OCI-LY7 (cell line): ENCODE results near the gene GNAT3. TPM values are rescaled to one million over a fixed set of nuclear protein-coding genes. Genes with fewer than 3 reads are reported as not detected.

ENCODE experiments used
- BruUV-seq: library from RNA; stranded (reverse); fragments of 400-500 nt; replicated peaks from 2 replicates; lab custom pipeline; 2021; lab: Mats Ljungman, UMichigan
- CTCF ChIA-PET: fragments of 300-600 bp; sonication (Branson Sonifier 250); formaldehyde crosslinking; loops from one replicate; lab custom pipeline; 2022; ENCODE audit warnings: antibody characterized with exemption; ENCODE audit not compliant: unreplicated experiment; lab: Charles Lee
- POLR2A ChIA-PET: fragments of 300-600 bp; sonication (Branson Sonifier 250); formaldehyde crosslinking; loops from one replicate; lab custom pipeline; 2022; ENCODE audit warnings: antibody characterized with exemption; lab: Charles Lee
- DNase-seq: peaks from one replicate; pipeline ENCODE4 v3.0.0-alpha.2; 2015; ENCODE audit warnings: low spot score
- H2AFZ ChIP-seq: fragments of 200-600 bp; sonication (generic), shearing (Covaris generic); 2 replicates; pipeline ENCODE4 v1.6.1; 2014; ENCODE audit warnings: mild to moderate bottlenecking, antibody characterized with exemption, low read length, moderate library complexity
- H3K27ac ChIP-seq: fragments of 200-600 bp; sonication (generic); 2 replicates; pipeline ENCODE4 v1.5.1; 2014; ENCODE audit warnings: mixed run types, low read depth, mild to moderate bottlenecking, moderate library complexity, low read length, inconsistent platforms; ENCODE audit not compliant: poor library complexity, severe bottlenecking
- H3K36me3 ChIP-seq: fragments of 200-600 bp; sonication (generic); 2 replicates; pipeline ENCODE4 v1.6.1; 2014; ENCODE audit warnings: mild to moderate bottlenecking, antibody characterized with exemption, low read length, moderate library complexity, mixed read lengths; ENCODE audit not compliant: insufficient read depth
- H3K4me1 ChIP-seq: fragments of 200-600 bp; sonication (generic); 2 replicates; pipeline ENCODE4 v1.5.1; 2014; ENCODE audit warnings: mild to moderate bottlenecking, low read length; ENCODE audit not compliant: insufficient read depth, poor library complexity, severe bottlenecking
- H3K4me2 ChIP-seq: fragments of 200-600 bp; sonication (generic); 2 replicates; pipeline ENCODE4 v1.6.1; 2014; ENCODE audit warnings: mild to moderate bottlenecking, low read length
- H3K4me3 ChIP-seq: fragments of 200-600 bp; sonication (generic); 2 replicates; pipeline ENCODE4 v1.5.1; 2014; ENCODE audit warnings: mild to moderate bottlenecking, low read depth, low read length; ENCODE audit not compliant: poor library complexity, severe bottlenecking
- H3K79me2 ChIP-seq: fragments of 200-600 bp; sonication (generic); 2 replicates; pipeline ENCODE4 v1.6.1; 2016; ENCODE audit warnings: low read depth, mild to moderate bottlenecking, low read length, moderate library complexity, mixed read lengths; ENCODE audit not compliant: insufficient read depth
- H3K9me2 ChIP-seq: fragments of 200-600 bp; sonication (generic); 2 replicates; pipeline ENCODE4 v1.6.1; 2016; ENCODE audit warnings: mild to moderate bottlenecking, low read length, mixed read lengths; ENCODE audit not compliant: insufficient read depth
- H3K9me3 ChIP-seq: fragments of 200-600 bp; sonication (generic); 2 replicates; pipeline ENCODE4 v1.6.1; 2014; ENCODE audit warnings: mild to moderate bottlenecking, mixed run types, low read length, mixed read lengths
- H4K20me1 ChIP-seq: fragments of 200-600 bp; sonication (generic); 2 replicates; pipeline ENCODE4 v1.6.1; 2014; ENCODE audit warnings: mild to moderate bottlenecking, antibody characterized with exemption, low read length, moderate library complexity, mixed read lengths; ENCODE audit not compliant: insufficient read depth
- EZH2phosphoT487 ChIP-seq: fragments of 200-600 bp; sonication (generic); IDR thresholded peaks from 2 replicates; pipeline ENCODE4 v1.6.1; 2018; ENCODE audit warnings: low read depth, borderline replicate concordance, mild to moderate bottlenecking, mixed run types, antibody characterized with exemption, low read length, moderate library complexity, mixed read lengths
- intact Hi-C: fragments of 100-400 bp; cut with micrococcal nuclease; formaldehyde crosslinking; loops from one replicate; pipeline ENCODE4 v1.10.0; 2022; ENCODE audit not compliant: unreplicated experiment
- total RNA-seq, 2 experiments: library from RNA; depleted of rRNA in 1 of 2; stranded (reverse); fragments of >200 nt in 1 of 2; shearing (Covaris generic) in 1 of 2; gene quantifications; 2 replicates each; pipeline ENCODE4 v1.2.3, GENCODE V29; 2014 to 2022
- TF ChIP-seq, protein P1 (sequence below): fragments of 200-600 bp; sonication (generic); conservative IDR thresholded peaks from 2 replicates; pipeline ENCODE4 v1.5.1; 2014; ENCODE audit warnings: mild to moderate bottlenecking, antibody characterized with exemption, low read length, moderate library complexity, mixed read lengths

The GNAT3 gene
- total RNA-seq, 2 experiments from 2014 or later = not detected

DNA sequence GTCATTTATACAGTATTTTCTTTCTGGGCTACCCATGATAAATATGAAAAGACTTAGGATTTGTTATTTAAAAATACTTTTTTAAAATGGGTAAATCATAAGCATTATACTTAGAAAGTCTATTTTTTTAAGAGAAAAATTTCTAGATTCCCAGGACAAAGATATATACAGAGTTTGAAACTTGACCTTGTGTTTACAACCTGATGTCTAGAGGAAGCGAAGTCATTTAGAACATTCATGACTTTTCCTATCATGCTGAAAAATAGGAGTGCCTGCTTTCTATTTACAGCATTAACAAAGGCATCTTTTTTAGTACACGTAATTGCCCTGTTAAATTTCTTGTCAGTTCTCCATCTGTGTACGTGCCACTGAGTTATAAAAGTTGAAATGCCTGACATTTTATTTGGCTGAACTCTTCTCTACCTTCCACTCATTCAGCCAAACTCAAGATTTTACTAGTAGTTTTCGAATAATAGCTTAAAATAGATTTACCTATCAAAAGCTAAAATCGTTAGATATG is 23.0 kb downstream of the GNAT3 start:
- H4K20me1 ChIP-seq = no peaks in the 10 kb centered on the region
- intact Hi-C loops = no loop called here
- ChIA-PET POLR2A (interaction anchor here (0.6 kb wide), 1 partner anchor 1652 kb away, joined by 7 read pairs; no protein-coding TSS in a partner anchor), CTCF (no interaction called here)
- H3K4me3 ChIP-seq = no peak overlapping the region
- TF ChIP-seq, protein P1, sequence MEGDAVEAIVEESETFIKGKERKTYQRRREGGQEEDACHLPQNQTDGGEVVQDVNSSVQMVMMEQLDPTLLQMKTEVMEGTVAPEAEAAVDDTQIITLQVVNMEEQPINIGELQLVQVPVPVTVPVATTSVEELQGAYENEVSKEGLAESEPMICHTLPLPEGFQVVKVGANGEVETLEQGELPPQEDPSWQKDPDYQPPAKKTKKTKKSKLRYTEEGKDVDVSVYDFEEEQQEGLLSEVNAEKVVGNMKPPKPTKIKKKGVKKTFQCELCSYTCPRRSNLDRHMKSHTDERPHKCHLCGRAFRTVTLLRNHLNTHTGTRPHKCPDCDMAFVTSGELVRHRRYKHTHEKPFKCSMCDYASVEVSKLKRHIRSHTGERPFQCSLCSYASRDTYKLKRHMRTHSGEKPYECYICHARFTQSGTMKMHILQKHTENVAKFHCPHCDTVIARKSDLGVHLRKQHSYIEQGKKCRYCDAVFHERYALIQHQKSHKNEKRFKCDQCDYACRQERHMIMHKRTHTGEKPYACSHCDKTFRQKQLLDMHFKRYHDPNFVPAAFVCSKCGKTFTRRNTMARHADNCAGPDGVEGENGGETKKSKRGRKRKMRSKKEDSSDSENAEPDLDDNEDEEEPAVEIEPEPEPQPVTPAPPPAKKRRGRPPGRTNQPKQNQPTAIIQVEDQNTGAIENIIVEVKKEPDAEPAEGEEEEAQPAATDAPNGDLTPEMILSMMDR = no peak
- no peak for TF ChIP-seq EZH2phosphoT487
- H3K9me3 ChIP-seq = no peaks in the 10 kb centered on the region
- H3K27ac ChIP-seq = no peak overlapping the region
- H3K4me1 ChIP-seq = no peaks in the 10 kb centered on the region
- H3K9me2 ChIP-seq = no peaks in the 10 kb centered on the region
- H3K79me2 ChIP-seq = no peaks in the 10 kb centered on the region
- no peak overlapping the region for H3K4me2 ChIP-seq
- BruUV-seq = no TSS peak
- H3K36me3 ChIP-seq = no peaks in the 10 kb centered on the region
- no peak overlapping the region for H2AFZ ChIP-seq
- no peak for DNase-seq

DNA sequence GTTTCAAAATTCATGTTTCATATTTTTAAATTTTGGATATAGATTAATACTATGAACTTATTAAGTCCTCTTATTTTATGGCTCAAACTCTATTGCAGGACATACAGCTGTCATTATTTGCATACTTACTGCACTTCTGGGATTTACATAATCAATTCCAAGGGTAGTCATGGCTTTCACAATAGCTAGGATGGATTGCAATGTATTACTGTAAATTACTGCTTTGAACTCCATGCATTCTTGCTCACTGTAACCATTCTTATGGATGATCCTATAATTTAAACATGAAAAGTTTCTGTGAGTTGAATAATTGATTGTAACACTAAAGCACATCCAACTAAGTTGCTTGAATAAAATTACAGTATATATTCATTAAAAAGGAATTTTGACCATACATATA is 23.5 kb downstream of the GNAT3 start:
- Histone ChIP-seq H3K27ac (no peak overlapping the region), H3K4me3 (no peak overlapping the region), H2AFZ (no peak overlapping the region), H3K9me3 (no peaks in the 10 kb centered on the region), H4K20me1 (no peaks in the 10 kb centered on the region), H3K4me2 (no peak overlapping the region), H3K9me2 (no peaks in the 10 kb centered on the region), H3K4me1 (no peaks in the 10 kb centered on the region), H3K79me2 (no peaks in the 10 kb centered on the region), H3K36me3 (no peaks in the 10 kb centered on the region)
- DNase-seq = no peak
- TF ChIP-seq, protein P1 = no peak
- no peak for TF ChIP-seq EZH2phosphoT487
- CTCF ChIA-PET = no interaction called here
- intact Hi-C loops = no loop called here
- POLR2A ChIA-PET = no interaction called here
- BruUV-seq = no TSS peak

DNA sequence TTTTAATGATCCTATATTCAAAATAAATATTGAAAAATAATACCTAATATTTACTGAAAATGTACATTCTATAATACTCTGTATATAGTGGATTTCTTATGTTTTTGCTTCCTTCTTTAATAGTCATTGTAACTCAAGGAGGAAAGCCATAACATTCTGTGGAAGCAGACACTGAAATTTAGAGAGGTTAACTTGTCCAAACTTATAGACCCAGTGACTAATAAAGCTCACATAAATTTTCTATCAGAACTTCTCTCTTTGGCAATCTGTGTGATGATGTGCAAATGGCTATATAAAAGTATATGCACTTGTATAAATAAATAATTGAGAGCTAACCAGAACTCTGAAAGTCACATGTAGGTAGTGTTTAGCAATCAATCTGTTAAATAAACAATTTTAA is 26.1 kb downstream of the GNAT3 start:
- BruUV-seq = no TSS peak
- ChIA-PET POLR2A (interaction anchor here (0.6 kb wide), 3 partner anchors 10 to 206 kb away, joined by 3 to 4 read pairs (median 3); no protein-coding TSS in a partner anchor), CTCF (no interaction called here)

More for the DNA sequence above, 26.1 kb downstream of the GNAT3 start:
- Histone ChIP-seq H3K27ac (no peak overlapping the region), H3K4me3 (no peak overlapping the region), H3K79me2 (no peaks in the 10 kb centered on the region), H3K9me3 (no peaks in the 10 kb centered on the region), H3K4me1 (no peaks in the 10 kb centered on the region), H3K4me2 (no peak overlapping the region), H2AFZ (no peak overlapping the region), H4K20me1 (no peaks in the 10 kb centered on the region), H3K9me2 (no peaks in the 10 kb centered on the region), H3K36me3 (no peaks in the 10 kb centered on the region)
- TF ChIP-seq, protein P1 = no peak
- intact Hi-C loops = no loop called here
- no peak for DNase-seq
